GM19467 (cell line): ENCODE results near the gene HLA-DQA1.
"Not testable (repeated sequence)": the region's sequence is repeated elsewhere in the genome, so short reads cannot be mapped to it uniquely, and the experiment has no call there.

Experiments
- ATAC-seq: cut with Tn5 transposase; IDR thresholded peaks from one replicate; pipeline ENCODE4 v1.9.1; 2021; ENCODE audit warnings: mild to moderate bottlenecking, moderate library complexity; ENCODE audit not compliant: unreplicated experiment

The HLA-DQA1 gene

DNA sequence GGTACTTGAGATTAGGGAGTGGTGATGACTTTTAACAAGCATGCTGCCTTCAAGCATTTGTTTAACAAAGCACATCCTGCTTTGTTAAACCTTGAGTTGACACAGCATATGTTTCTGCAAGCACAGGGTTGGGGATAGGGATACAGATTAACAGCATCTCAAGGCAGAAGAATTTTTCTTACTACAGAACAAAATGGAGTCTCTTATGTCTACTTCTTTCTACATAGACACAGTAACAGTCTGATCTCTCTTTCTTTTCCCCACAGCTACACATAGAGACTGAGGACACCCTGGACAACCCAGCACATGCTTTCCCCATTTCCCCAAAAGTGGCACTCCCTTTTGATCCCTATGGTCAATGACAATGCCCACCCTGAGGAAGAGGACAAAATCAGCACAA, 20.6 kb downstream of the HLA-DQA1 start:
- ATAC-seq: not testable (repeated sequence)

DNA sequence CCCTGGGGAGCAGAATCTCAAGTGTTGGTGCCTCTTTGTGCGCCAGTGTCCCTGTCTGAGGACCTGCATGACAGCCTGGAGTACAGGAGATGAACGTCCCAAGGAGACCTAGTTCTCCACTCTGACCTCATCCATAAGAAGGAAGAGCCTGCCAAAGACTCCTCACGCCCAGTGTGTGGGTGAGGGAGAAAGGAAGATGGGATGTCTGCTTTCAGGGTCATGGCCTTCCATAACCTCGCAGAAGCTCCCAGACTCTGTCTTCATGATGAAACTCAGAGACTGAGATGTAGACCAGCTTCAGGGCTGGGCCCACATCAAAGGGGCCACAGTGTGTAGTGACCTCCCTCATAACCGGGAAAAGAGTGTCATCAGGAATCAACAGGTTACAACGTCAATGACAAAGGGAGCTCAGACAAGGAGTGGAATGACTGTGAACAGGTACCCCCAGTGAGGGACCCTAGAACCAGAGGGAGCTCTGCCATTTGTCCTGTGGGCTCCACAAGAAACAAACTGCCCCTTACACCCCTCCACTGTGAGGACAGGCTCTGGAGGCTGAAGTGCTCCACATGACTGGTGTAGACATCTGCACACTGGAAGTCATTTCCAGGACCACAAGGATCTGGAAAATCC, 21.2 kb downstream of the HLA-DQA1 start:
- ATAC-seq: no peak

DNA sequence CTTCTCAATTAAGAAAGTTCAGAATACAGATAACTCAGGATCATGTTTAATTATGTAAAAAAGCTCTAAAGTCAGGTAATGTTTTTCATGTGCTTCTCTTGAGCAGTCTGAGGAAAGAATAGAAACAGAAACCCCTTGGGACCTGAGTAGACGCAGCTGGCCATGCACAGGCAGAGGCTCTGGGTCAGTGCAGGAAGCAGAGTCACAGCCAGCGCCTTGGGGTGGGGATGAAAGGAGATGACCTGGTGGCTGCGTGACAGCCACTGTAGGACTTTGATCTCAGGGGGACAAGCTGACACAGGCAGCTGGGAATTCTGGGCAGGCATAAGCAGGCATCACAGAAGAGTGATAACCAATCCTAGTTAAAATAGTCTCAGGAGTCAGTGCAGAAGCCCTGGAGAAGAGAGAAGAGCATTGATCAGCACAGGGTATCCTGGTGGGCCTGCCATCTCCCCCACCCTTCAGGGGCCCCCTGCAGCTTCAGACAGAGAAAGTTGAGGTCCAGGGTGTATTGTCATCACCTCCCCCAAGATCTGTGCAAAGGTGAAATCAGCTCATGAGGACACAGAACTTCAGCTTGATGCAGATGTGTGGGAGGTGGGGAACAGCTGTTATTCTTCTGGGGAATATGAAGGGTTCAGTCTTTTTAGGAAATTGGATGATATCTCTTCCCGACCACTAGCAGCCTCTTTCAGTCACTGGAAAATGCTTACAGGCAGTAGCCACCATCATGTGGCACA, 22.8 kb downstream of the HLA-DQA1 start:
- ATAC-seq: peak; percentile 86

DNA sequence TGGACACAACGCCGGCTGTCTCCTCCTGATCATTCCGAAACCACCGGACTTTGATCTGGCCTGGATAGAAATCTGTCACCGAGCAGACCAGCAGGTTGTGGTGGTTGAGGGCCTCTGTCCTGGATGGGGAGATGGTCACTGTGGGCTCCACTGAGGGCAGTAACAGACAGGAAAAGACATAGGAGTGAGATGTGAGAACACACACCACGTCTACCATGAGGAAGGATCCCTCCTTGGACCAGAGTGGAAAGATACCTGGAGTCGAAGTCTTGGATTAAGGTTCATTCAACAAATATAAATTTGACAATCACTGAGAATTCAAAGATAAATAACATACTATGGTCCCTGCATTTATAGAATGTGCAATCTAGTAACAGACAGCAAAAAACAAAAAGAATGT, 24.9 kb downstream of the HLA-DQA1 start:
- ATAC-seq: no peak

DNA sequence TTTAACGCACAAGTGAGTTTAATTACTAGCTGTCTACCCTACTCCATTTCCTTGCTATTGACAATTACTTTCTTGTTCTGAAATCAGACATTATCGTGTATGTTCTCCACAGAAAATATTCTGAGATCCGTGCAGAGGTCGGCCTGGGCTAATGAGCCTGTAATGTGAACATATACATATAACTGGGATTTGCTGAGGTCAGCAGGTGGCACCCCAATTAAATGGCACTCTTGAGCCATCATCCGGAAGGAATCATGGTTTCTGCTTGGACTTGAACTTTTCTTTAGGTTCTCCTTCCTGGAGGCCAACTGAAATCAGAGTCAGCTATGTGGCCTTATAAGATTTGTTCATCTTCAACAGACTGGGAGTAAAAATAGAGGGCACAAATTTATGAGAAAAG, 25.6 kb downstream of the HLA-DQA1 start:
- no peak for ATAC-seq

DNA sequence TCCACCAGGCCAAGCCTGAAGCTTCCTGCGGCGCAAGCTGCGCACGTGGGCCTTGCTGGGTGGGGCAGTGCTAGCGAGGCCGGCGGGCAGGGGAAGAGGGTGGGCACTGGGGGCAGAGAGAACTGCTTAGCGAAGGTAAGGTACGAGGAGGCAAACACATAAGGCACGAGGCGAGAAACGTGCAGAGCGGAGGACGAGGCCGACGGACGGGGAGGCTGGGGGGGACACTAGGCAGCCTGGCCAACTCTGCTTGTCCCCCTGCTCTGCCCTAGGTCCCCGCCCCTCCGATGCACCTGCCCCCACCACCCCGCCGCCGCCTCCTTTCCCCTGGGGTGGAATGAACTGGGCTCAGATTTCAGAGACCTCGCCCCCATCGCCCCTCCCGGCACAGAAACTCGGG, 27.1 kb downstream of the HLA-DQA1 start:
- ATAC-seq: no peak

DNA sequence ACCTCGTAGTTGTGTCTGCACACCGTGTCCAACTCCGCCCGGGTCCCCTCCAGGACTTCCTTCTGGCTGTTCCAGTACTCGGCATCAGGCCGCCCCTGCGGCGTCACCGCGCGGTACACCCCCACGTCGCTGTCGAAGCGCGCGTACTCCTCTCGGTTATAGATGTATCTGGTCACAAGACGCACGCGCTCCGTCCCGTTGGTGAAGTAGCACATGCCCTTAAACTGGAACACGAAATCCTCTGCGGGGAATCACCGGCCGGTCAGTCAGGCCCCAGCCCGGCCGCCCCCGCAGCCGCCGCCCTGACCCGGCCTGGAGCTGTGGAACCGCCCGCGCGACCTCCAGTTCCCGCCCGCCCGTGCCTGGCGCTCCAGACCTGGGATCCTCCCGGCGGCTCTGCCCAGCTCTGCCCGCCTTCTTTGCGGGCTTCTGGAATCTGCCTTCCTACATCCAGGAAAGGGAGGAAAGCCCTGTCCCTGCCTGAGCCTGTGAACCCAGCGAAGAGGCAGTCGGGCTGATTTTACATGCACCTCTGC, 27.7 kb downstream of the HLA-DQA1 start:
- ATAC-seq: no peak

DNA sequence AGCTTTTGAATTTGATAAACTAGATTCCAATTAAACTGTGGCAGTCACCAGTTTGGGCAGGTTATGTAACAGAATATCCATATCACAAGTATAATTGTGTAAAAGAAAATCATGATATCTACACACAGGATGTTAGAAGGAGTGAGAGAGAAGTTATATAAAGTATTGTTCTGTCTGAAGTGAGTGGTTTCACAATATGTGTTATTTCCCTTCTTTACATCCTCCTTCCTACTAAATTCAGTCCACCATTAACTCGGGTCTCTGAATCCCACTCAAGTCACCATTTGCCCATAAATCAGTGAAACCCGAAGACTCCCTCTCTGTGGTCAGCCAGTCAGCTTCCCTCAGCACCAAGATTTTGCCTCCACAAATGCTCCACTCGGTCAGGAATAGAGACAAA, 28.5 kb downstream of the HLA-DQA1 start:
- no peak for ATAC-seq

DNA sequence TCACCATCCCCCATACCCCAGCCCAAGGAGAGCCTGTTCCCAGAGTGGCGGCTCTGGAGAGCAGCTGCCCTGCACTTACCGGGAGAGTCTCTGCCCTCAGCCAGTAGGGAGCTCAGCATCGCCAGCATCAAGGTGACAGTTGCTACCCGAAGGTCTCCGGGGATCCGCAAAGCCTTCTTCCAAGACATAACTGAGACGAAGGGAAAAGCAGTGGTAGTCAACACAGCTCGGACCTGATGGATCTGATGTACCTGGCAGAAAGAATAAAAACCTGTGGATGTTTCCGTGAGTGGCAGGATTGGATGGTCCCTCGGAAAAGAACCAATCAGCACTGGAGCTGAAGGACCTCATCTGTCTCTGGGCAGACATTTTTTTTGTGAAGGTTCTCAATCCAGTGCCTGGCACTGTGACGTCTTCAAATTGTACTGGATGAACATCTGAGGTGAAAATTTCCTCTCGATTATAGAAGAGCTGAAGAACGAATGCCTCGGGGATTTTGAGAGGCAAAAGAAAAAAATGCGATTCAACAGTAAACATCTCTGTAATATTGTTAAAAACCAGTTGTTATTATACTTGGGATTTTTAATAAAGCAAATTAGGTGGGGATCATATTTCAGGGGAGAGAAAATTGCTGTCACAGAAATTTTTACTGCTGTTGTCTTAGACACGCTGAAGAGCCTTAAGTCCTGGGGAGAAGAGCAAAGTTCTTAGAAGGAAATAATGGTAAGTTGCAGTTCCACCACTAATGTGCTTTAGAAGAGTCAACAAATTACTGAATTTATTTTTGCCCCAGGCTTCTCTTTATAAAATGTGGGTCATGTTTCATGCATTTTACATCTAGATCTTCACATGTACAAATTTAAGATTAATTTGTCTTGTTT, 29.5 kb downstream of the HLA-DQA1 start, which contains the start of gene HLA-DQB1:
HLA-DQB1 (minus strand) TSS at position 238 of the 881 bp plus-strand sequence; CDS start at position 188, 50 bp downstream.
- ATAC-seq: no peak

DNA sequence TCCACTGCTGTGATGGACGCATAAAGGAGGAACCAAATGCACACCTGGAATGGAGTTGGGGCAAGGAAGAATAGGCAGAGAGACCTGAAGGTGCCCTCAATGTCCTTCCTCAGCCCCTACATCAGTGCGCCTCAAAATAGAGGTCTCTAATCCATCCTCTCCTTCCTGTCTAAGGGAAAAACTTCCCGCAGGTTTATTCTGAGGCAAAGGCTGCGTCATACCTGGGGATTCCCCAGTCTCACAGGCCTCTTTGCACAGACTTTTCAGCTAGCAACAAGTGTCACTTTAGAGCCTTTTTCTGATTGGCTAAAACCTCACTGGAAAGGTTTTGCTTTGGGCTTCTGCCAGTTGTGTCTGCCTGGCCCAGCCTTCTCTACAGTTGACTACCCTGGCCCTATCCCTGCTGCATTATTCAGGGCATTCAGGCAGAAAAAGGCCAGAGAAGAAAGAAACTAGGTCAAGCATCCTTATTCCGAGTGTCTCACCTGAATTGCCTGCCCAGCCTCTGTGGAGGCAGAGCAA, 31.1 kb downstream of the HLA-DQA1 start:
- peak; percentile 58 for ATAC-seq

DNA sequence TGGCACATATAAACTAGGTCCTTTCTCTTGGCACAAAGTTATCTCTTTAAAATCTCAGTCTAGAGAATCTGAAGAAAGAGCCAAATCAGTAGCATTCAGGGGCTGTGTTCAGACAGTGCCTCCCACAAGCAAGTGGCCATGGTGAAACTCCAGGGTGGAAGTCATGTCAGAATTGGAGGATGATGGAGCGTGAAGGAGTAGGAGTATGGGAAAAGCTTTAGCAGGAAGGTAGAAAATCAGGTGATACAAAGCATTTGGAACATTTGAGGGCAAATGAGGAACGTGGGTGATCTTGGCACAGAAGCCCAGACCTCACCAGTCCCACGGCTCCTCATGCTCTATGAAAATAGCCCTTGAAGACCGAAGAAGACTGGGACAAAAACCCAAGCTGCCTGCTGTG, 32.0 kb downstream of the HLA-DQA1 start:
- ATAC-seq: no peak

DNA sequence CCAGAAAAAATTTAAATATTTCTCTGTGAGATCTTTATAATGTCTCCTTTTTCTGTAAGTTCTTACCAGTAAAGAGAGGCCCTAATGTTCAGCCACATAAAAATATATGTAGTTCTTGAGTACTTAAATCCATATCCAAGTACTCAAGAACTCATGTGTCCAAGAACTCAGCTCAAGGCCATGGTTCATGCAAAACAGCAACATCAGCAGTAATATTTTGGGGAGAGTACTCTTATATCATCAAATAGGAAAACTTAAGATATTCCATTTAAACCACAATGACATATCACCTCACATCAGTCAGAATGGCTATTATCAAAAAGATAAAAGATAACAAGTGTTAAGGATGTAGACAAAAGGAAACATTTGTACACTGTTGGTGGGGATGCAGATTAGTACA, 32.7 kb downstream of the HLA-DQA1 start:
- ATAC-seq: no peak

DNA sequence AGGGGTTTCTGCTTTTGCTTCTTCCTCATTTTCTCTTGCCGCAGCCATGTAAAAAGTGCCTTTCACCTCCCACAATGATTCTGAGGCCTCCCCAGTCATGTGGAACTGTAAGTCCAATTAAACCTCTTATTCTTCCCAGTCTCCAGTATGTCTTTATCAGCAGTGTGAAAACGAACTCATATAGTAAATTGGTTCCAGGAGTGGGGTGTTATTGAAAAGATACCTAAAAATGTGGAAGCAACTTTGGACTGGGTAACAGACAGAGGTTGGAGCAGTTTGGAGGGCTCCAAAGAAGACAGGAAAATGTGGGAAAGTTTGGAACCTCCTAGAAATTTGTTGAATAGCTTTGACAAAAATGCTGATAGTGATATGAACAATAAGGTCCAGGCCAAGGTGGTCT, 34.7 kb downstream of the HLA-DQA1 start:
- not testable (repeated sequence) for ATAC-seq

DNA sequence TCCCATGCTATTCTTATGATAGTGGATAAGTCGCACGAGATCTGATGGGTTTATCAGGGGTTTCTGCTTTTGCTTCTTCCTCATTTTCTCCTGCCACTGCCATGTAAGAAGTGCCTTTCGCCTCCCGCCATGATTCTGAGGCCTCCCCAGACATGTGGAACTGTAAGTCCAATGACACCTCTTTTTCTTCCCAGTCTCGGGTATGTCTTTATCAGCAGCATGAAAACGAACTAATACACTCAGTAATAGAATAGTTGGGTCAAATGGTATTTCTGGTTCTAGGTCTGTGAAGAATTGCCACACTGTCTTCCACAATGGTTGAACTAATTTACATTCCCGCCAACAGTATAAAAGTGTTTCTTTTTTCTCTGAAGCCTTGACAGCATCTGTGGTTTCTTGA, 36.9 kb downstream of the HLA-DQA1 start:
- not testable (repeated sequence) for ATAC-seq

DNA sequence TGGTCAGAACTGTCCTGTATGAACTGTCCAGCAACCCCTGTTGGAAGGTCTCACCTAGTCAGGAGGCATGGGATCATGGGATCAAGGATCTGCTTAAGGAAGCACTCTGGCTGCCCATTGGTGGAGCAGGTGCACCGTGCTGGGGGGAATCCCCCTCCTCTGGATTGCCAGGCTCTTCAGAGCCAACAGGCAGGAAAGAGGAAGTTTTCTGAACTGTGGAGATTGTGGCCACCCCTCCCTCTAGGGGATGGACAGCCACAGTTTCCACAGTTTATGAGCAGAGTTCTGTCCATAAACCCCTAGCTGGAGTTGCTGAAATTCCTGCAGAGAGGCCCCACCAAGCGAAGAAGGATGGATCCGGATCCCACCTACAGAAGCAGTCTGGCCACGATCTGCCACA, 42.3 kb downstream of the HLA-DQA1 start:
- ATAC-seq: no peak

DNA sequence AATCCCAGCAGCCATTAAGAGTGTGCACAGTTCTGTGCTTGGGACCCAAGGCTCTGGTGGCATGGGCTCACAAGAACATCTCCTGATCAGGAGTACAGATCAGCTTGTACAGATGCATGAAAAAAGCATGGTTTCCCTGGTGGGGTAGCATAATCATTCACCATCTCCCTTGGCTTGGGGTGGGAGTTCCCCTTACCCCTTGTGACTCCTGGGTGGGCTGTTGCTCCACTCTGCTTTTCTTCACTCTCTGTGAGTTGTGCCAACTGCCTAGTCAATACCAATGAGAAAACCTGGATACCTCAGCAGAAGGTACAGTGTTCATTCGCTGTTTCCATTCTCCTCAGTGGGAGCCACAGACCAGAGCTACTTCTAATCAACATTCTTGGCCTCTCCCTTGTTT, 42.8 kb downstream of the HLA-DQA1 start:
- no peak for ATAC-seq

DNA sequence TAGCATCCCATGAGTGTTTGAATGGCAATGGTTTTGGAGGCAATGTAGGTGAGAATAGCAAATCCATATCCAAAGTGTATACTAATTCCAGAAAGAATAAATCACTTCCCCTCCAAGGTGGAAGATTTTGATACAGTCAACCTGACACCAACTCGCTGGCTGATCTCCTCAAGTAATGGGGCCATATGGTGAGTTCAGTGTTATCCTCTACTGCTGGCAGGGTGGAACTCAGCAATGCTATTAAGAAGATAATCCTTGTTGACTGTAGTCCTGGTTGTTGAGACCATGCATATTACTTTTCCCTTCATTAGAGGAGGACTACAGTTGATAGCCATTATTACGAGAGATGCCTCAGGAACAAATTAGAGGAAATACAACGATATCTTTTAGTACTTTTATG, 47.0 kb downstream of the HLA-DQA1 start:
- no peak for ATAC-seq

DNA sequence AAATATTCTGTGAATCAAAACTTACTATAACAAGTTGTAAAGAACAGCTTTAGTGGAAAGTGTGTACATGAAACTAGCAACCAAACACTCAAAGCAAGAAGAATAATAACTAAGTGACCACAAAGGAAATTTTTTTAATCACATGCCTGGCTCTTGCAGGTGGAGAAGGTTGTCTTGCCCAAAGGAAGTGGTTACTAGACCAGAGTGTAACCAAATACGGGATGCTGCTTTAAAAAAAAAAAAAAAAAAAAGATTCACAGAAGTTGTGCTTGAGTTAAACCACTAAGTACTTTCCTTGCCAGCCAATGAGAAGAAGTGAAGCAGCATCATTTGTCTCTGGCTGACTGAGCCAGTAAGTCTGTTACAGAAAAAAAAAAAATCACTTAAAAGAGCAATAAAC, 48.4 kb downstream of the HLA-DQA1 start:
- ATAC-seq: peak; percentile 75

DNA sequence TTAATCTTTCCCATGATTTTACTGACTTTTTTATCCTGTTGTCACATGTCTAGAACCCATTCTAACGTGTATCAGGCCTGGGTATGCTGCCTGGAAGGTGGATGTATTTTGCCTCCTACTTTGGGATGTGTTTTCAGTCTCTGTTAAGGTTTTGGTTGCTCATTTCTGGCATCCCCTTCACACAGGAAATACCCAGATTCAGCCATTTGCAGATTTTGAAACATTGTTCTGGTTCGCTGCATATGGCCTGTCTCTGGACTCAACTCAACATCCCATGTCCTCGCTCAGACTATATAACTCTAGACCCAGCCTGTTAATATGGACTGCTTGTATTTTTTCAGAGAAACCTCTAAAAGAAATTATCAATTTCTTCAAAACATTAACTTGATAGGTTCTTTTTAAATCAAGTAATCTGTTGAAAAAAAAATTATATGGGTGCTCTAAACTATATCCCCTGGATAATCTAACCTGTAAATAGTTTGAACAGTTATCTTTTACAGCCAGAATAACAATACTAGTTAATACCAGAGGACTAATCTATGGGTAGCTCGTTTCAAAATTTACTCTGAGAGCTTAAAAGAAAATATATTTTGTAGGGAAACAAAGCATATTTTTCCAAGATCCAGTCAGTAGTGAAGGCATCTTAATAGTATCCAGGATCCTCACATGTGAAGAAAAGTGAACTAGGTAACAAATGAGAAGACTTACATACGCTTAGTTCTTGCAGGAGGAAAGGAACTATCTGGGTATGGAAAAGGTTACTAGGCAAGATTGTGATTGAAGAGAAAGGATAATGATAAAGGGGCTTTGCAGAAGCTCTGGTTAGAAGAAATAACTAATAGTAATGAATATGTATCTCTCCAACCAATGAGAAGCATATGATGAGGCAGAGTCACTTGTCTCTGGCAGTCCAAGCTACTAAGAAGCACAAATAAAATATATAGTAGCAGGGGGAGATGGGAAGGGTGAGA, 52.6 kb downstream of the HLA-DQA1 start:
- no peak for ATAC-seq

DNA sequence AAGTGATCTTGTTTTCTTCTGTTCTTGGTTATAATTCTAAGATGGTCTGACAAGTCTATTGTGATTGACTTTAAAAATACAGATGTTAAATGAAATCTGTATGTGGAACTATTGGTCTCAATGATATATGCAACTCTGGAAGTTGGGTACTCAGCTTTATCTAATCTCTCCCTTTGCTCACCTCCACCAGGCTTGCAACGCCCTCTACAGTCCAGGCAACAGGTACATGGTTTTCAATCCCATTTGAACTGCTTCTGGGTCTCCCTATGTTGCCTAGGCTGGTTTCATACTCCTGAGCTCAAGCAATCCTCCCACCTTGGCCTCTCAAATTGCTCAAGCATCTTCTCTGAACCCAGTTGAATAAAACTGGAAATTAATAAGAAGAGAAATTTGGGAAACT, 54.8 kb downstream of the HLA-DQA1 start:
- no peak for ATAC-seq
